Calu3 (cell line): ENCODE measurements around the gene SYCP2. TPM values are rescaled to one million over a fixed set of nuclear protein-coding genes. Genes with fewer than 3 reads are reported as not detected.

Experiments
- BruUV-seq: library from RNA; stranded (reverse); fragments of 400-500 nt; replicated peaks from 2 replicates; lab custom pipeline; 2021; lab: Mats Ljungman, UMichigan
- CTCF ChIA-PET: fragments of 300-600 bp; sonication (Branson Sonifier 250); formaldehyde crosslinking; loops from one replicate; lab custom pipeline; 2022; ENCODE audit warnings: antibody characterized with exemption; lab: Charles Lee
- DNase-seq: peaks from one replicate; pipeline ENCODE4 v3.0.0; 2022
- H3K27ac Mint-ChIP-seq: one replicate; pipeline ENCODE4 v1.8.0; 2022; ENCODE audit warnings: mixed read lengths; ENCODE audit not compliant: unreplicated experiment
- H3K27me3 Mint-ChIP-seq: one replicate; pipeline ENCODE4 v1.8.0; 2022; ENCODE audit warnings: mixed read lengths; ENCODE audit not compliant: unreplicated experiment
- H3K36me3 Mint-ChIP-seq: one replicate; pipeline ENCODE4 v1.8.0; 2022; ENCODE audit warnings: mild to moderate bottlenecking, moderate library complexity, mixed read lengths; ENCODE audit not compliant: insufficient read depth, unreplicated experiment
- H3K4me1 Mint-ChIP-seq: one replicate; pipeline ENCODE4 v1.8.0; 2022; ENCODE audit warnings: mild to moderate bottlenecking, low read depth, mixed read lengths; ENCODE audit not compliant: unreplicated experiment
- H3K4me3 Mint-ChIP-seq: one replicate; pipeline ENCODE4 v1.8.0; 2022; ENCODE audit warnings: mild to moderate bottlenecking, low read depth, moderate library complexity, mixed read lengths; ENCODE audit not compliant: unreplicated experiment
- H3K9me3 Mint-ChIP-seq: one replicate; pipeline ENCODE4 v1.8.0; 2022; ENCODE audit warnings: low read depth, mixed read lengths; ENCODE audit not compliant: unreplicated experiment
- intact Hi-C: fragments of 100-400 bp; cut with micrococcal nuclease; formaldehyde crosslinking; loops from one replicate; pipeline ENCODE4 v1.10.0; 2022; ENCODE audit not compliant: unreplicated experiment
- total RNA-seq: library from RNA; stranded (reverse); gene quantifications from 2 replicates; pipeline ENCODE4 v1.2.3, GENCODE V29; 2022
- TF ChIP-seq, protein P1 (sequence below): fragments of 200-600 bp; IDR thresholded peaks from one replicate; pipeline ENCODE4 v1.8.0; 2022; ENCODE audit warnings: antibody characterized with exemption; ENCODE audit not compliant: unreplicated experiment

The SYCP2 gene
- total RNA-seq, 1 experiment from 2014 or later, result 56.0 TPM

DNA sequence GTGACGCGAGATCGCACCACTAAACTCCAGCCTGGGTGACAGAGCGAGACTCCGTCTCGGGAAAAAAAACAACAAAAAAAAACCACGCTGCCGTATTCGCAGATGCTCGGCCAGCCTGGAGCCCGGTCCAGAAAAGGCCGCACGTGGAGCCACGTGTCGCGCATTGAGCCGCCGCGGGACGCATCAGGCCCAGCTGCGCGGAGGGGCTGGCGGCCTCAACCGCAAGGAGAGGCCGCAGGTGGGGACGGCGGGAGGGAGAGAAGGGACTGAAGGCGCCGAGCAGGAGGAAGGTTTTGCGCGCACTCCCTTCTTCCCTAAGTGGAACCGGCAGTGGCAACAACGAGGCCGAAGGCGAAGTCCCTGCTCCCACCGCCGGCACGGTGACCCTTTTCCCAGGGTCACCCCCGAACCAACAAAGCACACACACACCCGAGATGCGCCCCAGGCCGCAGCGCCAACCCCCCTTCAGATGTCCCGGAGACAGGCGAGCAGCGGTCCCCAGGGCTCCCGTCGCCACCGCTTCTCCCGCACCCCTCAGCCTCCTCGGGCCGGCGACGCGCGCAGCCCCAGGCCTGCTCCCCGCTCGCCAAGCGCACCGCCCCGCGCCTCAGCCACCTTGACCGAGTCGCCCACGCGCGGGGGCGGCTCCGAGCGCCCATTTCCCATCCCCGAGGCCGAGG lies 681 bp downstream of the SYCP2 start:
- CTCF ChIA-PET, result interaction anchor here (1.7 kb wide), 1 partner anchor 40 kb away, joined by 4 read pairs; no protein-coding TSS in a partner anchor
- peak overlapping the region; percentile 85 for H3K4me3 Mint-ChIP-seq

DNA sequence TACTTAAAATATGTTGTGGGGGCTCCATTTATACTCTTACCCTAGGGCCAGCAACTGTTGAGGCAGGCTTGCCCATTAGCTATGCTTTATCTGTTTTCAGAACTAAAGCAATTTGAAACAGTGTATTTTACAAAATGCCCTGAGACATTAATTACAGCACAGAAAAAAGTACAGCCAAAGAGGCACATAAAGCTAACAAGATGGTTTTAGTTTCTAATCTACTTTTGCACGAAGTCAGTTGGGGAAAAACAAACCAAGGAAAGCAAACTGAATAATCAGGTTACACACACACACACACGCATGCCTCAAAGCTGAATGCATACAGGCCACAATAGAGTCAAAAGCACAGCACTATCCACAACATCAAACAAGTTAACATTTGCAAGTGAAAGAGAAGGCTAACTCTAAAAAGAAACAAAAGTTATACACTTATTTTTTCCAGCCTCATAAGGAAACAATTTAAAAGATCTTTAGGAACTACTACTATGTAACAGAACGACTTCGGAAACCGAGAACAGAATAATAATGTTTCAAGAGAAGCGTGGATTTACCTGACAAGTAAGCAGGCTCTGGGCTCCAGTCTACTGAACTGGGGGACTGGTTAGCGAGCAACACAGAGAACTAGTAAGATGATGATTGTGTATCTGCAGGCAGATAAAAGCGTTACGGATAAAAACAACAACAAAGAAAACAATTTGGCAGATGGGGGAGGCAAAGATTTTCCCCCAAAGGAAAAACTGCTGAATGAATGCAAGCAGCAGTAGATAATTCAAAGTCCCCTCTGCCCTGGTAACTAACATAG lies 1.7 kb downstream of the SYCP2 start:
- BruUV-seq, result TSS peak; percentile 33
- Mint-ChIP-seq H3K4me1 (peaks cover 49% of the 10 kb centered on the region), H3K27me3 (no peaks in the 10 kb centered on the region)

More for the DNA sequence above, 681 bp downstream of the SYCP2 start:
- no peak overlapping the region for H3K27ac Mint-ChIP-seq
- TF ChIP-seq, protein P1, sequence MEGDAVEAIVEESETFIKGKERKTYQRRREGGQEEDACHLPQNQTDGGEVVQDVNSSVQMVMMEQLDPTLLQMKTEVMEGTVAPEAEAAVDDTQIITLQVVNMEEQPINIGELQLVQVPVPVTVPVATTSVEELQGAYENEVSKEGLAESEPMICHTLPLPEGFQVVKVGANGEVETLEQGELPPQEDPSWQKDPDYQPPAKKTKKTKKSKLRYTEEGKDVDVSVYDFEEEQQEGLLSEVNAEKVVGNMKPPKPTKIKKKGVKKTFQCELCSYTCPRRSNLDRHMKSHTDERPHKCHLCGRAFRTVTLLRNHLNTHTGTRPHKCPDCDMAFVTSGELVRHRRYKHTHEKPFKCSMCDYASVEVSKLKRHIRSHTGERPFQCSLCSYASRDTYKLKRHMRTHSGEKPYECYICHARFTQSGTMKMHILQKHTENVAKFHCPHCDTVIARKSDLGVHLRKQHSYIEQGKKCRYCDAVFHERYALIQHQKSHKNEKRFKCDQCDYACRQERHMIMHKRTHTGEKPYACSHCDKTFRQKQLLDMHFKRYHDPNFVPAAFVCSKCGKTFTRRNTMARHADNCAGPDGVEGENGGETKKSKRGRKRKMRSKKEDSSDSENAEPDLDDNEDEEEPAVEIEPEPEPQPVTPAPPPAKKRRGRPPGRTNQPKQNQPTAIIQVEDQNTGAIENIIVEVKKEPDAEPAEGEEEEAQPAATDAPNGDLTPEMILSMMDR, result no peak
- intact Hi-C loops, result no loop called here
- peaks cover 27% of the 10 kb centered on the region for H3K36me3 Mint-ChIP-seq
- BruUV-seq, result no TSS peak
- no peaks in the 10 kb centered on the region for H3K27me3 Mint-ChIP-seq
- H3K9me3 Mint-ChIP-seq, result no peaks in the 10 kb centered on the region
- H3K4me1 Mint-ChIP-seq, result peaks cover 39% of the 10 kb centered on the region
- no peak for DNase-seq

DNA sequence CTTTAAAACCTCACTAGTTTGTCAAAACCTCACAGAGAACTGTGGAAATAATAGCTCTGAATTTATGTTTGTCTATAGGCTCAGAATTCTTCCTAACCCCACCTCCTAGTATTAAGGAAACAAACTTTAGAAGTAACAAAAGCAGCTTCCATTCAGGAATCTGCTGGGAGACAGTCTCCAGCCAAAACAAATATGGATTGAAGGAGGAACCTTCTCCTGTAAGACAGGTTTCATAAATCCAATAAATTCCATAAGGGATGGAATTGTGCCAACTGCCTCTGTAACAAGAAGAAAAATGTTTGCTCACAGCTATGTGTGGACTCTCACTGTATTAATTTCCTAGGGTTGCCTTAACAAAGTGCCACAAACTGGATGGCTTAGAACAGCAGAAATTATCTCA lies 7.5 kb downstream of the SYCP2 start:
- peak; percentile 50 for DNase-seq
- no TSS peak for BruUV-seq
- CTCF ChIA-PET, result interaction anchor here (0.8 to 3.1 kb wide), 6 partner anchors 8 to 95 kb away, joined by 3 to 16 read pairs (median 6); partner anchors contain the start of genes FAM217B and PPP1R3D
- Mint-ChIP-seq H3K9me3 (no peaks in the 10 kb centered on the region), H3K4me1 (peaks cover 73% of the 10 kb centered on the region), H3K27me3 (no peaks in the 10 kb centered on the region), H3K36me3 (peaks cover 4% of the 10 kb centered on the region), H3K27ac (peak overlapping the region; percentile 83), H3K4me3 (peak overlapping the region; percentile 43)
- TF ChIP-seq, protein P1, result no peak
- intact Hi-C loops, result no loop called here

More for the DNA sequence above, 1.7 kb downstream of the SYCP2 start:
- Mint-ChIP-seq H3K27ac (peak overlapping the region; percentile 78), H3K4me3 (peak overlapping the region; percentile 85), H3K9me3 (no peaks in the 10 kb centered on the region), H3K36me3 (peaks cover 27% of the 10 kb centered on the region)
- CTCF ChIA-PET, result no interaction called here
- no peak for DNase-seq
- TF ChIP-seq, protein P1, result no peak
- intact Hi-C loops, result no loop called here

- BruUV-seq, result no TSS peak
- intact Hi-C loops, result no loop called here
- Mint-ChIP-seq H3K4me3 (peak overlapping the region; percentile 43), H3K4me1 (peaks cover 73% of the 10 kb centered on the region), H3K27me3 (no peaks in the 10 kb centered on the region), H3K27ac (peak overlapping the region; percentile 83), H3K9me3 (no peaks in the 10 kb centered on the region), H3K36me3 (peaks cover 4% of the 10 kb centered on the region)
- DNase-seq, result no peak
- CTCF ChIA-PET, result interaction anchor here (0.8 to 3.1 kb wide), 5 partner anchors 9 to 94 kb away, joined by 4 to 16 read pairs (median 7); partner anchors contain the start of genes FAM217B and PPP1R3D
- TF ChIP-seq, protein P1, result no peak
These were observed 8.1 kb downstream of the SYCP2 start for GRCh38 chr20:59925359-59925758.
